Measurements from ENCODE around the gene PTX4.

PTX4 gene

DNA sequence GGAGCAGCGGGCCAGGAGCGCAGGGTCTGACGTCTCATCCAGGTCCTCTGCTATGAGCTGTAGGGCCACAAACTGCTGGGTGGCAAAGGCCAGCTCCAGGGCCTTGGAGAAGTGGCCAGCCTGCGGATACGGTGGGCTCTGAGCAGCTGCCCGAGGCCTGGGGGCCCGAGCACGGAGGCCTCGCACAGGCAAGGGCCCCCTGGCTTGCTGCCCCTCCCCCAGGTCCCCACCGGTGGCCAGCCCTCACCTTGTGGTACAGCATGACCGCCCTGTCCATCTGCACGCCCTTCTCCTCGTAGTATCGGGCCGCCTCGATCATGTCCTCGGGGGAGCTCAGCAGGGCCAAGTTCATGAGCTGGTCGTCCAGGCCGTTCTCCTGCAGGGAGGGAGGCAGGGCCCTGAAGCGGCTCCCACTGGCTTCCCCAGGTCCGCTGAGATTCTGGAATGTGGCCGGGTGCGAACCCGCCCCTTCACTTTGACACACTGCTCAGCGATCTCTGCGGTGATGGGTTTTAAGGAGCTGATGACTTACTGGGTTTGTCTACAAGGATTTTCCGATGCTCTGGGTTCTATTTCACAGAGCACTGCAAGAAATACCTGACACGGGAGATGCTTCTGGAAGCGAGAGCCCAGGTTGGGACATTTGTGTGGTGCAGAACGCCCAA is 35.0 kb upstream of the PTX4 start:
- no peak for DNase-seq

DNA sequence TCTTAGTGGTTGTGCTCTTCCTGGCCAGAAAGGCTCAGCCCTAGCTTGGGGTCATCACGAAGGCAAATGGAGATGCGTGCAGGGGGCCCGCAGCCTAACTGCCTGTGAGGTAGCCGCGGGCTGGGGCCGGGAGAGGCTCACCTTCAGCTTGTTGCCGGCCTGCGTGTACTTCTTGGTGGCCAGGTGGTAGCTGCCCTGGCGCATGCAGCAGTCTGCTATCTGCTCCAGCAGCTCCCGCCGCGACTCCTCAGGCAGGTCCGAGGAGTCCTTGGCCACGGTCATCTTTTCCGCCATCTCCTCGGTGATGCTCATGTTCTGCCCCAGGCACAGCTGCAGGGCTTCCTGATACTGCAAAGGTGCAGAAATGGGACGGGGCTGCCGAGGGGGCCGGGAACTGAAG is 31.7 kb upstream of the PTX4 start:
- DNase-seq, result no peak

DNA sequence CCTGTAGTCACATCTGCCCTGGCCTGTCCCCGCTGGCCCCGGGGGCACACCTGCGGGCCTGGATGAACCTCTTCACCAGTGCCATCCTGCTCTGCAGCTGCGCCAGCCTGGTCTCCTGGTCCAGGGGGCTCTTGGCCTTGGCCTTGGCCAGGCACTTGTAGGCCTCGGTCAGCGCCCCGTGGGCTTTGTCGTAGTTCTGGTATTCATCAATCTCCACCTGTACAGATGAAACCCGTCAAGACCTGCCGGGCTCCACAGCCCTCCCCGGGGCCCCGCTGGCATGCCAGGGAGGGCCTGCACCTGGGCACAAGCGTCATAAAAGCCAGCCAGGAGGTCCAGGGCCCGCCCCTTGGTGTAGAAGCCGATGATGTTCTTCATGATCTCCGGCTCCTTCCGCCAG is 31.1 kb upstream of the PTX4 start:
- no peak for DNase-seq

DNA sequence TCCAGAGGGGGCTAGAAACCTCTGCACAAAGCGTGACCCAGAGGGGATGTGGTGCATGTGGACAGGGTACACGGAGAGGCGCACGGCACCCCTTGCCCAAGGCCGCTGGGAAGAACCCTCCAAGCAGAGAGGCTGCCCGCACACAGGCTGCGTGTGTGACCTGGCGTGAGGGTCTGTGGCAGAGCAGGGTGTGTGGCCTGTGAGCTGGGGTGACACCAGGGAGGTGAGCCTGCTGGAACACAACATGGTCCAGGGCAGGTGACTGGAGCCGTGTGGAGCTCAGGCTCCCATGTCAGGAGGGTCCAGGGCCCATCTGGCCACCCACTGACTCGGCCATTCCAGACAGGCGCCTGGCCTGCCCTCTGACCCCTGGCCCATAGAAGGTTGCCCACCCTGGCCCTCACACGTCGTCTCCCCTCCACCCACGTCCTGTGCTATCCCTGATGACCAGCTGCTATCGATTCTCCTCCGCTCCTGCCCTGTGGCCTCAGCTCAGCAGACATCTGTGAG is 29.9 kb upstream of the PTX4 start:
- no peak for DNase-seq

DNA sequence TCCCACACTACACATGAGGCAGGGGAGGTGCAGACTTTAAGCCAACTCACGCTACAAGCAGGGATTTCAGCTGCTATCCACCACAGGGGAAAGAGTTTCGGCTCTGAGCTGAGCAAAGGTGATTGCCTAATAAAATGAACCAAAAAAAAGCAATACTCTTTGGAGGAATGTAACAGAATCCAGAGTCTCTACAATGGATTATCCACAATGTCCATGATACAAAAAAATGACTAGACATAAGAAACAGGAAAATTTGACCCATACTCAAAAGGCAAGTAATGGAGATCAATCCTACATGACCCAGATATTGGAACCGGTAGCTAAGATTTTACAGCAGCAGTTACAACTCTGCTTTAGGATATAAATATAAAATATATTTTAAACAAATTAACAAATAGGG is 25.8 kb upstream of the PTX4 start:
- DNase-seq, result no peak

DNA sequence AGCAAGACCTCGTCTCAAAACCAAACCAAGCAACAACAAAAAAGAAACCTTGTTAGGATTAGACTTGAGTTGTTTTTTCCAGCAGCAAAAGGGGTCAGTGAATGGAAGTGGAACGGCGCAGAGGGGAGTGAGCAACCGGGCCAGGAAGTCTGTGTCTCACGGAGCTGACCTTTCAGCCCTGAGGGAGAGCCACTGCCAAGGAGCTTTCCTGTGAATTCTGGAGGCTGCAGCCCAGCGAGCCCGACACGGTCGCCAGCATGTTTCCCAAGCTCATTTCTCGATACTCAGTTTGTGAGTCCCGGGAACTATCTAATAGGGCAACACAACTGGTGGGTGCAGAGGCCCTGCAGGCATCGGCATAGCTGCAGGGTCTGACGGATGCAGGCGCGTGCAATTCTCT is 24.0 kb upstream of the PTX4 start:
- DNase-seq, result no peak

DNA sequence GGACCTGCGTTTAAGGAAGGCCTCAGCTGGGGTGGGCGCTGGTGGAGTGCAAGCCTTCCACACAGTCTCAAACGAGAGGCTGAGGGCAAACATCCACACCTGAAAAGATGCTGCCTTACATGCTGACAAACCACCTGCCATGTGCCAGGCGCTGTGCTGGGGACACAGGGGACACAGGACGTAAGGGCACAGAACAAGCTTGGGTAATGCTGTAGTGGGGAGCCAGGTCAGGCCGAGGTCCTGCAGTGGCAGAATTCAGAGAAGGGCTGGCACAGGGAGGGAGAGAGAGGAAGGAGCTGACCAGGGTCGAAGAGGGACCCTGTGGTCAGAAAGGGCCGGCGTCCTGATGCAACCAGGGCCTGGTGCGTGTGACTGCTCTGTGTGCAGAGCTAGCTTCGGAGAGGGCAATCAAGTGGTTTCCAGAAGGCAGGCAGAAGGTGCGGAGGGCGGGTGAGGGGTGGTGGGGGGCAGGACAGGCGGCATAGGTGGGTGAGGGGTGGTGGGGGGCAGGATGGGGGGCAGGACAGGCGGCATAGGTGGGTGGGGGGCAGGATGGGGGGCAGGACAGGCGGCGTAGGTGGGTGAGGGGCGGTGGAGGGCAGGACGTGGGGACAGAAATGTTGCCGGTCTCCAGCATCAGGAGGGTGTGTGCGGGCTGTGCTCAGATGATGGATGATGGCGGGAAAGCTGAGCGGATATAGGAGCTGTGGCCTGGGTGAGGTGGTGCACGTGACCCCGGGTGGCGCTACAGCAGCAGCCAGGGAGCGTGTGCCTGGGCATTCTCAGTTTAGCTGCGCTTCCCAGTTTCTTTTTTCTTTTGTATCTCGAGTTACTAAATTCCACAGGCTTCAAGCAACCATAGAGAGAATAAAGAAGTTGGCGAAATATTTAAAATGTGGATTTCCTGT is 23.2 kb upstream of the PTX4 start:
- no peak for DNase-seq

DNA sequence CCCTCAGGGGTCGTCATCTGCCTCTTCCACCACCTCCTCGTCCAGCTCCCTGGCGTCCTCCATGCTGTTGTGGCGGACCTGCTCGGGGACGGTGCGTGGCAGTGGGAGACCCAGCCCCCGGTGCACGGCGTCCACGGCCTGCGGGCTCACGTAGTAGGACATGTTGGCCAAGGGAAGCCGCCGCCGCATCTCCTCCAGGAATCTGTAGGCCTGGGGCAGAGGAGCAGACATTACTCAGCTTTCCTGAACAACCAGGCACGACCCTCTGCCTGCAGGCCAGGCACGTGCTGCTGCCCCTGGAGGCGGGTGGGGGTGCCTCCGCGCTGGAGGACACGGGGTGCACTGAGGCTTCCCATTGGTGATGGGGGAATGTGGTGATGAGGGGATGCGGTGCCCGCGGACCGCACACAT is 22.2 kb upstream of the PTX4 start:
- DNase-seq, result no peak

DNA sequence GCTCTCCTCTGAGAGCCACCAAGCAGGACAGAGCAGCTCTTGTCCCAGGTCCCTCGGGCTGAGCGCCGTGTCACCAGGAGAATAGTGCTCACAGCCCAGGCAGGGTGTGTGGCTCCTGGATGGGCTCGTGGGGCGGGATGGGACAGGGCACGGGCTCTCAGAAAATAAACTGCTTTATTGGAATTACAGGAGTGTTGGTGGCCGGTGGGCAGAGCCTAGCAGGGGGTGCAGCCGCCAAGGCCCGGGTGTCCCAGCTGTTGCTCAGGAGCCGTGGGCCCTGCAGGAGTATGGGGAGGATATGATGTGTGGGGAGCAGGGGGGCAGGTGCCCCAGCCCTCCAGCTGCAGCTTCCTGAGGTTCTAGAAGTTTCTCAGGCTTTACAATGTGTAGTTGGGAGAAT is 21.5 kb upstream of the PTX4 start:
- no peak for DNase-seq

DNA sequence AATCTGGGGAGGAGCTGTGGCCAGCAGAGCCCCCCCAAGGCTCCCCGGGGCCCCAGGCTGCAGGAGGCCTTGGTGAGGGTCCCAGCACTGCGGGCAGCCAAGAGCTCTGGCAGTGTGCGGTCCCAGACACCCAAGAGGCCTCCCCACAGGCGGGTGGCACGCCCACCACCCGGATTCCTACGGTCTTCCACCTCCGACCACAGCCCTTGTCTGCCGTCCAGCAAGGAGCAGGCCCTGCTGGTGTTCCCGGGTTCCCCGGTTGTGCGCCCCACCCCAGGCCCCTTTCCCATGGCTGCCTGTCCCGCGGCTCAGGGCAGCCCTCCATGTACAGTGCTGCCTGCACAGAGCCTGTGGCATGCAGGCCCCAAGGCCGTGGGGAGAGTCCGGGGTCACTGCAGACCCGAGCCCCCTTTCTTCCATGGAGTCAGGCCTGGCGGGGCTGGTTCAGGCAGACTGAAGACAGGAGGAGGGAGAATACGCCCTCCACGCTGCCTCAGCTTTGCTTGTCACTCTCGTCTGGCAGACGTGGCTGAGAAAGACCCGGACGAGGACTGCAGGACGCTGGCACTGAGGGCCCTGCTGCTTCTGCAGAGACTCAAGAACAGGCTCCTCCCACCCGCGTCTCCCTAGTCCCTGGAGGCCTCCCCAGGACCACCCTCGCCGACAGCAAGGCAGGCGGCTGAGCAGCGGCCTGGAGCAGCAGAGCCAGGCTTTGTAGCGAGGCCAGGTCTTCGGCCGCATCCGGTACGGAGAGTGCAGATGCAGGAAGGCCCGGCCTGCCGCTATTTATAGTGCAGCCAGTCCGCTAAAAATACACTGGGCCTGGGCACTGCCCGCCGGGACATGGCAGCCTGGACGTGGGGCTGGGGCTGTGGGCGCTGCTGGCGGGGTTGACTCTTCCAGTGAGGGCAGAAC is 20.8 kb upstream of the PTX4 start:
- DNase-seq, result no peak

DNA sequence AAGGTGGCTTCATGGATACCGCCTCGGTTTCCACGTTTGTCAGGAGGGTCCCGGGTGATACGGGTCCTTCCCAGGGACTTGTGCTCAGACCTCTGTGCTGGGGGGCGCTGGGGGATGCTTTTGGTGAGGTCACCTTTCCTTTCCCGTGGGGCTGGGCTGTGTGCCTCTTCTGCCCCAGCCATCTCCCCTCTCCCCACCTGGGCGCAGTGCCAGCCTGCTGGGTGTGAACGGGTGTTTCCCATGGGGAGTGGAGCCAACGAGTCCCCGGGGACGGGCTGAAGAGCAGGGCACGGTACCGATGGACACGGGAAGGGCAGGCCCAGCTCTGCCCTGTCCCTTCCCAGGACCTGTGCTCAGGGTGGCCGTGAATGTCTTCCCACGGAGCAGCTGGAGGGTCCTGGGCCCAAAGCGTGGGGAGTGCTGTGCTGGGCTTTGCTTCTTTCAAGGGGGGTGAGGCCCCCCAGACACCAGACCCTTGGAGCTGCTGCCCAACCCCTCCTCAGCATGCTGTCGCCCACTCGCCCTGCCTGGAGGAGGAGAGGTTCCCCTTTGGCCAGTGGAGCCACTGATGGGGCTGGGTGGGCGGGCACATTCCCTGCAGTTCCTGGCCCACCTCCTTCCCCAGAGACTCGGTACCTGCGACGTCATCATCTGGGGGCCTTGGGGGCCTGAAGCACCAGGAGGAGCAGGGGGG is 19.9 kb upstream of the PTX4 start:
- DNase-seq, result no peak

DNA sequence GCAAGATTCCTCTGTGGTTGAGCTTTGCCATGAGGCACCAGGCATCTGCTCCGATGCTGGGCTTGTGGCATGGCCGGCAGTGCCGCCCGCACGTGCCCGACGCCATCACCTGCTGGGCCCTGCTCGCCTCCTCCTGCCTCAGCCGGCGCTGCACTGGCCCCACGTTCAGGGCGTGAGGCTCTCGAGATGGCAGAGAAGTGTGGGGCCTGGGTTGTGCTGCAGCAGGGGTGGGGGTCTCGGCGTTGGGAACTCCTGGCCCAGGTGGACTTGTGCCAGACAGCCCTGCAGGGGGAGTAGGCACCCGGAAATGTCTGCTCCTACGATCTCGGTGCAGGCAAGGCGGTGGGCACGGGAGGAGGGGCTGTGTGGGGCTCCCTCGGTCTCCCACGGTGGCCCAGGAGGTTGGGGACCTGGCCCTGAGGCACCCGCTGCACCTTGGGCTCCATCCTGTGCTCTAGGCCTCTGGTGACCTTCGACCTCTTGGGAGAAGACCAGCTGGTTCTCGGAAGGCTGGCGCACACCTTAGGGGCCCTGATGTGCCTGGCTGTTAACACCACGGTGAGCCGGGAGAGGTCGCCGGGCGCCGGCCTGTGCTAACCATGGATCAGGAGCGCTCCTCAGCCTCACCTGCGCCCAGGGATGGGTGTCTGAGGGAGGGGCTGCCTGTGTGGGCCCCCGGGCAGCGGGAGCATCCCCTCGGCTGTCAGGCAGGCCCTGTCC is 17.9 kb upstream of the PTX4 start:
- no peak for DNase-seq

DNA sequence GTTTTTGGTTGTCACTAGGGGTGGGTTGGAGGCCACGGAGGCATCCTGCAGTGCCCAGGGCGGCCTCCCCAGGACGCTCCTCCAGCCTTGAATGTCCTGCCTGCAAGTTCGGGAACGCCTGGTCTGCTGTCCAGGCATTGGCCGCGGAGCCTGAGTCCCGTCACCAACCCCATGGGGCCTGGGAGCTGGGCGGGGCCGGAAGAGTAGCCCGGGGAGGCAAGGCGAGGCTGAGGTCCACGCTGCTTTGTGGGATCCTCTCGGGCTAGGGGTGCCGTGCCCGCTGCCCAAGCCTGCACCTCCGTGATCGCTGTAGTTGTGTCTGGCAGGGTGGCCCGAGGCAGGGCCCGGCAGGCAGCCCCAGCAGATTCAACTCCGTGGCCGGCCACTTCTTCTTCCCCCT is 17.2 kb upstream of the PTX4 start:
- no peak for DNase-seq

DNA sequence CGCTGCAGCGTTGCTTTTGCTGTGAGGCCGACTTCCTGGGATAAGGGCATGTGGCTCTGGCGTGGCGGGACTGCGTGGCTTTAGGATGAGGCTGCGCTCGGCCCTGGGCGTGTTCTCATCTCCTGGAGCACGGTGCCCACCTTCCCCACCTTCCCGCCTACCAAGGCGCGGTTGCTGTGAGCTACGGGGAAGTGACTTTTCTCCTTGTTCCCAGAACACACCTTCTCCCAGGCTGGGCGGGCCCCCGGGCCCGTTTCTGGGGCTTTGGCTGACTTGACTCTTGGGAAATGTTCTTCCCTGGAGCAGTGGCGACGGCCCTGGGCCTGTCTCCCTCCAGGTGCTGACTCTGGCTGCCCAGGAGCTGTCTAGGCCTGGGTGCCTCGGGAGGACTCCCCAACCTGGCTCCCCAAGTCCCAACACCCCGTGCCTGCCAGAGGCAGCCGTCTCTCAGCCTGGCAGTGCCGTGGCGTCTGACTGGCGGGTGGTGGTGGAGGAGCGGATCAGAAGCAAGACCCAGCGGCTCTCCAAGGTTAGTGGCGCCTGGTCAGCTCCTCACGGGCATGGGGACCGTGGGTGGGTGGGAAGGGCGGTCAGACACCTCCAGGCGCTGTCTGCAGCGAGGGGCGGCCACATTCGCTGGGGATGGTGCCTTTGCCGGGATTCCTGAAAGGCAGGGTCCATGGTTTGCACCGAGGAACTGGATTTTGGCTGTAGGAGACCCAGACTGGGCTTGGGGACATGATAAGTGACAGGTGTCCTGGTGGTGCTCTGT is 16.5 kb upstream of the PTX4 start:
- DNase-seq, result no peak

DNA sequence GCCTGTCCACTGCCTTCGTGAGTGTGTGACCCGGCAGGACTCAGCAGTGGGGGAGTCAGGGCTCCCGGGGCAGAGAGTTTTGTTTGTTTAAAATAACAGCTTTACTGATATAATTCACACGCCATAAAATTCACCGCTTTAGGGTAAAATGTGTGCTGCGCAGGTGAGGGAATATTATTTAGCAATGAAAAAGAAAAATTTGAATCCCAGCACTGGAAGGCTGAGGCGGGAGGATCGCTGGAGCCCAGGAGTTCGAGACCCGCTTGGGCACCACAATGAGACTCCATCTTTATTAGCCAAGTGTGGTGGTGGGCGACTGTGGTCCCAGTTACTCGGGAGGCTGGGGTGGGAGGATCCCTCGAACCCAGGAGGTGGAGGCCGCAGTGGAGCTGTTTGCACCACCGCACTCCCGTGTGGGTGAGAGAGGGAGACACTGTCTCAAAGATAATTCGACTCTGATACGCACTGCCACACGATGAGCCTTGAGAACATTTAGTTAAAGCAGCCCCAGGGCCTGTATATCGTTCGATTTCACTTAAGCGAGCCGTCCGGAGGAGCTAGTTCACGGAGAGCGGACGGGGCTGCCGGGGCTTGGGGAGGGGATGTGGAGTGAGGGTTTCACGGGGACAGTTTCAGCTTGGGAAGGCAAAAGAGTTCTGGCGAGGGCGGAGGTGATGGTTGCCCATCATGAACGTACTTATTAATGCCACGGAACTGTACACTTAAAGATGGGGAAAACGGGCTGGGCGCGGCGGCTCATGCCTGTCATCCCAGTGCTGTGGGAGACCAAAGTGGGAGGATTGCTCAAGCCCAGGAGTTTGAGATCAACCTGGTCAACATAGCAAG is 14.6 kb upstream of the PTX4 start:
- DNase-seq, result no peak

DNA sequence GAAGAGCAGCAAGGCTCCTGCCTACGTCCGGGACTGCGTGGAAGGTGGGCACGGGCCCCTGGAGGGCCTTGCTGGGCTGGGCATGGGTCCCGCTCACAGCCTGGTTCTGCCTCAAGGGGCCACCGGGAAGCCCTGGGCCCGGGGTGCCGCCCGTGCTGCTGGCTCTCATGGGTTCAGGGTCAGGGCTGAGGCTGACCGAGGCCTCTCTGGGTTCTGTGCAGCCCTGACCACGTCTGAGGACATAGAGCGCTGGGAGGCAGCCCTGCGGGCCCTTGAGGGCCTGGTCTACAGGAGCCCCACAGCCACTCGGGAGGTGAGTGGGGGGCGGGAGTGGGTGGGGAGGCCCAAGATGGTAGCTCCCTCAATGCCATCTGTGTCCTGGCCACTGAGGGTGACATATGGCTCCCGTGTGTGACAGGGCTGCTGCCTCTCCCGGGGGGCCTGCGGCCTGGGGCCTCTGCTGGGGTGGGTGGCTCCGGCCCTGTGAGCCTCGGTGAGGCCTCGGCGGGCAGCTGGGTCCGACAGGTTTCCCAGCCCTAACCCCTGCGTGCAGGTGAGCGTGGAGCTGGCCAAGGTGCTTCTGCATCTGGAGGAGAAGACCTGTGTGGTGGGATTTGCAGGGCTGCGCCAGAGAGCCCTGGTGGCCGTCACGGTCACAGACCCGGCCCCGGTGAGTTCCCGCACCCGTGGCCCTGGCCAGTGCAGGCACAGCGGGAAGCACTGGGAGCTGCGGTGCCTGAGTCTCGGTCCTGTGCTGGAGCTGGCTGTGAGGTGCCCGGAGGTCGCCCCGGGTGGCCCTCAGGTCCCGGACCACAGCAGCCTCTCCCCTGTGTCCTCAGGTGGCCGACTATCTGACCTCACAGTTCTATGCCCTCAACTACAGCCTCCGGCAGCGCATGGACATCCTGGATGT is 13.6 kb upstream of the PTX4 start:
- no peak for DNase-seq

DNA sequence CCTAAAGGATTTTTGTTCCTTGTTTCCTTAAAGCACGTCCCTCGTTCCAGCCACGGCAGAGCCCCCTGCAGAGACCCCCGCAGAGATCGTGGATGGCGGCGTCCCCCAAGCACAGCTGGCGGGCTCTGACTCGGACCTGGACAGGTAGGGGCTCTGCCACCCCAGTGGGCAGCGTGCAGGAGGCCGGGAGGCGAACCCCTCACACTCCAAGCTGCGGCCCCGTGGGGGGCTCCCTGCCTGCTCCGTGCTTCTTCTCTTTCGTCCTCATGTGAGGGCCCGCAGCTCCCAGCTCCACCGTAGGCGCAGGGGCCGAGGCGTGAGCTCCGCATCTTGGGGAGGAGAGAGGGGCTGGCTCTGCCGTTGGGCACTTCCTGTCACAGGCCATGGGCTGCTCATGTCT is 12.9 kb upstream of the PTX4 start:
- no peak for DNase-seq

DNA sequence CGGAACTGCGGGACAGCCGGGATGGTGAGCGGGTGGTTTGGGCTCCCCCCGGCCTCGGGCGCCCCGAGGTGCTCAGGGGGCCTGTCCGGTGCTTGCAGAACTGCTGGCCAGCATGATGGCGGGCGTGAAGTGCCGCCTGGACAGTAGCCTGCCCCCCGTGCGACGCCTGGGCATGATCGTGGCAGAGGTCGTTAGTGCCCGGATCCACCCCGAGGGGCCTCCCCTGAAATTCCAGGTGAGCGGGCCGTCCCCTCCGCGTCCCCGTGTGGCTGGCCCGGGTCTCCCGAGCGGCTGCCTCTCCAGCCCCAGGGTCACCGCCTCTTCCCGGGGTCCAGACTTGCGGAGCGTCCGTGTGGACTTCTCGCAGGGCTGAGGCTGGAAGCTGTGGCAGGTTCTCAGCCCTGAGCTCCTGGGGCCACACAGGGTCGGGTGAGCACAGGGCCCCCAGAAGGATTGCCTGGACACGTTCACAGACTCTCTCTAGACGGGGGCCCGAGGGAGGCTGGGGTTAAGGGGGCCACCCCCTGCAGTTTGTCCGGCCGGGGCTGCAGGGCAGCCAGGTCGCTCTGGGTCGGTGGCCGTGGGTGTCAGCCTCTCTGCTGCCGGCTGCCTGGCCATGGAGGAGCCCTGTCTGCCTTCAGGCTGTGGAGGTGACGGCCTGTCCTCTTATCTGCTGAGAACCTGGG is 11.9 kb upstream of the PTX4 start:
- DNase-seq, result no peak

Data from hippocampal formation (tissue), 2 donors.